CD8-positive, alpha-beta memory T cell (primary cell): ENCODE data around the gene ZNF750. TPM values are rescaled to one million over a fixed set of nuclear protein-coding genes. Genes with fewer than 3 reads are reported as not detected.

ENCODE experiments used
- CTCF ChIA-PET: fragments of 350-600 bp; sonication (Branson Sonifier 250); formaldehyde crosslinking; loops from one replicate; lab custom pipeline; 2021; ENCODE audit warnings: antibody characterized with exemption; lab: Charles Lee
- POLR2A ChIA-PET: fragments of 350-600 bp; sonication (Branson Sonifier 250); formaldehyde crosslinking; loops from one replicate; lab custom pipeline; 2021; ENCODE audit warnings: antibody characterized with exemption; lab: Charles Lee
- DNase-seq, 5 donors: peaks; one replicate each; pipeline versions ENCODE4 v3.0.0 to v3.0.0-alpha.2; 2020 to 2022; ENCODE audit warnings: mixed read lengths in 1 of 5
- H3K27ac ChIP-seq: one replicate; pipeline ENCODE4 v1.7.0; 2013; ENCODE audit warnings: low read depth, mild to moderate bottlenecking, low read length, moderate library complexity
- H3K27me3 ChIP-seq: 2 replicates; pipeline ENCODE4 v1.7.0; 2013; ENCODE audit warnings: low read length, mild to moderate bottlenecking; ENCODE audit not compliant: insufficient read depth, poor library complexity, severe bottlenecking
- H3K36me3 ChIP-seq: 2 replicates; pipeline ENCODE4 v1.7.0; 2013; ENCODE audit warnings: mild to moderate bottlenecking, low read length, moderate library complexity; ENCODE audit not compliant: insufficient read depth
- H3K4me1 ChIP-seq: 2 replicates; pipeline ENCODE4 v1.7.0; 2013; ENCODE audit warnings: mild to moderate bottlenecking, low read length, moderate library complexity; ENCODE audit not compliant: insufficient read depth
- H3K4me3 ChIP-seq: 2 replicates; pipeline ENCODE4 v1.7.0; 2013; ENCODE audit warnings: mild to moderate bottlenecking, low read length
- H3K9me3 ChIP-seq: 2 replicates; pipeline ENCODE4 v1.7.0; 2013; ENCODE audit warnings: mild to moderate bottlenecking, low read length
- H3K27ac Mint-ChIP-seq, 8 donors: one replicate each; pipeline ENCODE4 v1.8.0; 2020 to 2021; ENCODE audit warnings: mixed read lengths in 8 of 8, mild to moderate bottlenecking in 6 of 8, inconsistent platforms in 3 of 8, moderate library complexity in 3 of 8
- H3K27me3 Mint-ChIP-seq, 2 donors: one replicate each; pipeline ENCODE4 v1.8.0; 2020 to 2021; ENCODE audit warnings: mixed read lengths in 2 of 2, mild to moderate bottlenecking in 1 of 2, moderate library complexity in 1 of 2
- H3K36me3 Mint-ChIP-seq, 3 donors: one replicate each; pipeline ENCODE4 v1.8.0; 2020 to 2021; ENCODE audit warnings: mixed read lengths in 3 of 3, inconsistent platforms in 1 of 3, mild to moderate bottlenecking in 1 of 3
- H3K4me1 Mint-ChIP-seq, 3 donors: one replicate each; pipeline ENCODE4 v1.8.0; 2020 to 2021; ENCODE audit warnings: mixed read lengths in 3 of 3, inconsistent platforms in 1 of 3, mild to moderate bottlenecking in 1 of 3
- H3K4me3 Mint-ChIP-seq, 7 donors: one replicate each; pipeline ENCODE4 v1.8.0; 2020 to 2021; ENCODE audit warnings: mixed read lengths in 7 of 7, mild to moderate bottlenecking in 6 of 7, moderate library complexity in 4 of 7, inconsistent platforms in 2 of 7
- H3K9me3 Mint-ChIP-seq, 5 donors: one replicate each; pipeline ENCODE4 v1.8.0; 2020 to 2022; ENCODE audit warnings: mixed read lengths in 5 of 5, mild to moderate bottlenecking in 3 of 5, moderate library complexity in 2 of 5, inconsistent platforms in 1 of 5
- polyA plus RNA-seq: library from polyadenylated mRNA; unstranded; fragments of 300-500 nt; fragmentation: Illumina TruSeq; gene quantifications from one replicate; pipeline ENCODE4 v1.2.3, GENCODE V29; 2021
- total RNA-seq, 2 experiments: library from RNA; stranded (reverse); gene quantifications; one replicate each; pipeline ENCODE4 v1.2.3, GENCODE V29; 2021

The ZNF750 gene
- total and polyA plus RNA-seq, 3 experiments from 2014 or later, result not detected

GRCh38 chr17:82812601-82813000 lies 27.2 kb downstream of the ZNF750 start:
- peaks cover 8% of the 10 kb centered on the region for H3K36me3 ChIP-seq
- ChIA-PET POLR2A (no interaction called here), CTCF (no interaction called here)
- H3K4me1 ChIP-seq, result no peaks in the 10 kb centered on the region
- DNase-seq, result no peak
- Mint-ChIP-seq H3K4me1 (peaks cover 0 to 9% (median 9%) of the 10 kb centered on the region in 3 donors), H3K9me3 (no peaks in the 10 kb centered on the region), H3K36me3 (peaks cover 0 to 83% (median 19%) of the 10 kb centered on the region in 3 donors), H3K4me3 (no peak overlapping the region), H3K27me3 (no peaks in the 10 kb centered on the region), H3K27ac (no peak overlapping the region)
- H3K27ac ChIP-seq, result no peak overlapping the region
- H3K9me3 ChIP-seq, result no peaks in the 10 kb centered on the region
- no peak overlapping the region for H3K4me3 ChIP-seq
- H3K27me3 ChIP-seq, result no peaks in the 10 kb centered on the region

- Histone ChIP-seq H3K27me3 (no peaks in the 10 kb centered on the region), H3K9me3 (no peaks in the 10 kb centered on the region), H3K4me1 (no peaks in the 10 kb centered on the region), H3K4me3 (no peak overlapping the region), H3K27ac (no peak overlapping the region), H3K36me3 (peaks cover 8% of the 10 kb centered on the region)
- Mint-ChIP-seq H3K4me3 (no peak overlapping the region), H3K9me3 (no peaks in the 10 kb centered on the region), H3K27me3 (no peaks in the 10 kb centered on the region), H3K27ac (no peak overlapping the region), H3K36me3 (peaks cover 0 to 84% (median 21%) of the 10 kb centered on the region in 3 donors), H3K4me1 (peaks cover 0 to 9% (median 9%) of the 10 kb centered on the region in 3 donors)
- ChIA-PET POLR2A (no interaction called here), CTCF (interaction anchor here (1.7 kb wide), 1 partner anchor 9 kb away, joined by 4 read pairs; no protein-coding TSS in a partner anchor)
- peak in 1 of 5 donors; percentile 34 for DNase-seq
Observed at GRCh38 chr17:82812058-82812457, 27.8 kb downstream of the ZNF750 start.

DNA sequence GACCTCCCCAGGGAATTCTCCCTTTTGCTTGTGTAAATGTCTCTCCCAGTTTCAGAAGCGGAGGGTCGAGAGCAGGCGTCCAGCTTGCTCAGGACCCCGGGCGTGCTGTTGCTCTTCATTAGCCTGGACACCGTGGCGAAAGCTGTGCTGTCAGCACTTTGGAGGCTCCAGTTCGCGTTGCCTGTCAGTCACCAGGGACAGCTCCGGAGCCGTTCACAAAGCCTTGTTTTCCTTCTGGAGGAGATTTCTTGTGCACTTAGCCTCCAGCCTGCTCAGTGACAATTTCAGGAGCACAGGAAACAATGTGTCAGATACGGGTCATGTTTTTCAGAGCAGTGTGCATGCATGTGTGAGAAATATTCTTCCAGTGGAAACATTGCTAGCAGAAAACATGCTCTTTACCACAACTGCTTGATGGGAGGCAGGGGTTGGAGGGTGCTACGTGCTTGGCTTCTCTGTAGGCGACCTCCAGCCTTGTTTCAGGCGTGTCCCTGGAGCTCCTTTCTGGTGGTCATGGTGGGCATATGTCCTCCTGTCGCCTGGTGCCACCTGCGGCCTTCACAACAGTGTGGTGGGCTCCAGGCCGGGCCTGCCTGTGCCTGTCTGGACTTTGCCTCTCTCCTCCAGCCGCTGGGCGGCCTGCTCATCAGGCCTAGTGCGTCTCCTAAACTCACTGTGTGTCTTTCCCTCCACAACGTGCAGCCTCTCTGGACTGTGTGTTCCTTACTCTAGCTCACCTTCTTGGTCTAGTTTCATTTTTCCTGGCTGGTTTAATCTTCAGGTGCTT lies 29.0 kb downstream of the ZNF750 start:
- Histone ChIP-seq H3K4me3 (no peak overlapping the region), H3K4me1 (no peaks in the 10 kb centered on the region), H3K9me3 (no peaks in the 10 kb centered on the region), H3K36me3 (peaks cover 7% of the 10 kb centered on the region), H3K27me3 (no peaks in the 10 kb centered on the region), H3K27ac (no peak overlapping the region)
- Mint-ChIP-seq H3K4me3 (no peak overlapping the region), H3K27me3 (no peaks in the 10 kb centered on the region), H3K36me3 (peaks cover 0 to 84% (median 17%) of the 10 kb centered on the region in 3 donors), H3K9me3 (no peaks in the 10 kb centered on the region), H3K4me1 (peaks cover 0 to 8% (median 6%) of the 10 kb centered on the region in 3 donors), H3K27ac (peak overlapping the region in 2 of 8 donors; percentile 19 to 65)
- POLR2A ChIA-PET, result no interaction called here
- CTCF ChIA-PET, result interaction anchor here (1.7 kb wide), 1 partner anchor 10 kb away, joined by 4 read pairs; no protein-coding TSS in a partner anchor
- DNase-seq, result no peak

- no peak for DNase-seq
- Mint-ChIP-seq H3K36me3 (peaks cover 0 to 73% (median 15%) of the 10 kb centered on the region in 3 donors), H3K9me3 (no peaks in the 10 kb centered on the region), H3K27me3 (no peaks in the 10 kb centered on the region), H3K27ac (peak overlapping the region in 1 of 8 donors; percentile 42), H3K4me3 (no peak overlapping the region), H3K4me1 (no peaks in the 10 kb centered on the region)
- ChIA-PET POLR2A (no interaction called here), CTCF (no interaction called here)
- Histone ChIP-seq H3K4me3 (no peak overlapping the region), H3K27me3 (no peaks in the 10 kb centered on the region), H3K27ac (no peak overlapping the region), H3K36me3 (peaks cover 6% of the 10 kb centered on the region), H3K4me1 (no peaks in the 10 kb centered on the region), H3K9me3 (no peaks in the 10 kb centered on the region)
Observed at GRCh38 chr17:82808921-82809905, 30.6 kb downstream of the ZNF750 start.

DNA sequence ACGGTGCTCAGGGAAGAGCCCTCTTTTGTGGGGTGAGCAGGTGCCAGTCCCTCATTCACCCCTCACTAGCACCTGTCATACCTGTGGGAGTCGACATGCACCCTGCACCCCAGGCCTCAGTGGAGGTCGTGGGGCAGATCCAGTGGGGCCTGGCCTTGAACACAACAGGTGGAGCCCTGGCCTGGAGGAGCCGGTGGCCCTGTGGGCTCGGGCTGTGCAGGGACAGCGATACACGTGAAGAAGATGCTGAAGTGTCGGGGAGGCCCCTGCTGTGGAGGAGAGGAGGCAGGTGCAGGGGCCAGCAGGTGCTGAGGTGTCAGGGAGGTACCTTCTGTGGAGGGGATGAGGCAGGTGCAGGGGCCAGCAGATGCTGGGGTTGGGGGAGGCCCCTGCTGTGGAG lies 31.8 kb downstream of the ZNF750 start:
- Histone ChIP-seq H3K9me3 (no peaks in the 10 kb centered on the region), H3K27me3 (no peaks in the 10 kb centered on the region), H3K27ac (no peak overlapping the region), H3K36me3 (peaks cover 4% of the 10 kb centered on the region), H3K4me3 (no peak overlapping the region), H3K4me1 (no peaks in the 10 kb centered on the region)
- Mint-ChIP-seq H3K27ac (no peak overlapping the region), H3K36me3 (peaks cover 0 to 62% (median 12%) of the 10 kb centered on the region in 3 donors), H3K27me3 (no peaks in the 10 kb centered on the region), H3K4me3 (no peak overlapping the region), H3K9me3 (no peaks in the 10 kb centered on the region), H3K4me1 (peaks cover 0 to 3% (median 1%) of the 10 kb centered on the region in 3 donors)
- DNase-seq, result no peak
- POLR2A ChIA-PET, result no interaction called here
- CTCF ChIA-PET, result no interaction called here

DNA sequence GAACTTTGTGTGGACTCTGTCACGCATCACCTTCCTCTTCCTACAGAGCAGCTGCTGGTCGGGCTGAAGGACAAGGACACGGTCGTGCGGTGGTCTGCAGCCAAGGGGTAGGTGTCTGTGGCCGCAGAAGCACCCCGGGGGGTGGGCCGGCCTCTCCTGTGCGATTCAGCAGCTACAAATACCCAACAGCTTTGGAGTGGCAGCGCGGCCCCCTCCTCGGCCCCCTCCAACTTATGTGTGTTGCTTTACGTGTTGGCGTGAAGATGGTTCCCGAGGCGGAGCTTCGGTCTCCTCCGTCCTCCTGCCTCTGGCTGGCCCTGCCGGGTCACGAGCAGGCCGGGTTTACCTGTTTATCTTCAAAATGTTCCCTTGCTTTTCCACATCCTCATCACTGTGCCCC lies 32.3 kb downstream of the ZNF750 start:
- peaks cover 4% of the 10 kb centered on the region for H3K36me3 ChIP-seq
- DNase-seq, result no peak

DNA sequence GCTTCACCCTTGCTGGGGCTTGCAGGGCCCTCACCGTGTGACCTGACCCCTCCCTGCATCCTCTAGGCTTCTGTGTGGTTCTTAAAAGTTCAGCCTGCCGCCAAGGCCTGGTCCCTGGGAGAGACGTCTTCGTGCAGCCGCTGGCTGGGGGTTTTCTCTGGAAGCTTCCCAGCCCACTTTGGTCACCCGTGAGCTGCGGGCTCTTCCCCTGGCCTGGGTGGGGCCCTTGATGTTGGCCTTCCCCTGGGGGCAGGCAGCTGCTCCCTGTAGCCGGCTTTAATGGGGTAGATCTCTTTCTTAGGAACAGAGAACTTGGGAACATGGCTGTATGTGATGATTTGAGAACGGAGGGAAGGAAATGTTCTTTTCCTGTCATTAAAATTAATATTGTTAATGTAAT lies 32.7 kb downstream of the ZNF750 start:
- Histone ChIP-seq H3K27me3 (no peaks in the 10 kb centered on the region), H3K4me1 (no peaks in the 10 kb centered on the region), H3K9me3 (no peaks in the 10 kb centered on the region), H3K36me3 (peaks cover 4% of the 10 kb centered on the region), H3K27ac (no peak overlapping the region), H3K4me3 (no peak overlapping the region)
- POLR2A ChIA-PET, result no interaction called here
- peaks cover 2 to 10% (median 5%) of the 10 kb centered on the region in 3 donors for H3K4me1 Mint-ChIP-seq
- no peaks in the 10 kb centered on the region for H3K9me3 Mint-ChIP-seq
- H3K27ac Mint-ChIP-seq, result no peak overlapping the region
- CTCF ChIA-PET, result no interaction called here
- peaks cover 0 to 62% (median 12%) of the 10 kb centered on the region in 3 donors for H3K36me3 Mint-ChIP-seq
- no peaks in the 10 kb centered on the region for H3K27me3 Mint-ChIP-seq
- no peak for DNase-seq
- H3K4me3 Mint-ChIP-seq, result no peak overlapping the region

More for the DNA sequence above, 32.3 kb downstream of the ZNF750 start:
- H3K27me3 Mint-ChIP-seq, result no peaks in the 10 kb centered on the region
- no peak overlapping the region for H3K4me3 Mint-ChIP-seq
- CTCF ChIA-PET, result no interaction called here
- peaks cover 0 to 61% (median 12%) of the 10 kb centered on the region in 3 donors for H3K36me3 Mint-ChIP-seq
- POLR2A ChIA-PET, result no interaction called here
- H3K27ac Mint-ChIP-seq, result peak overlapping the region in 2 of 8 donors; percentile 64 to 65
- Histone ChIP-seq H3K27me3 (no peaks in the 10 kb centered on the region), H3K4me3 (no peak overlapping the region), H3K27ac (no peak overlapping the region), H3K4me1 (no peaks in the 10 kb centered on the region), H3K9me3 (no peaks in the 10 kb centered on the region)
- peaks cover 0 to 7% (median 4%) of the 10 kb centered on the region in 3 donors for H3K4me1 Mint-ChIP-seq
- no peaks in the 10 kb centered on the region for H3K9me3 Mint-ChIP-seq
